ENCODE data around the gene NCOA7. TPM values are rescaled to one million over a fixed set of nuclear protein-coding genes. Genes with fewer than 3 reads are reported as not detected.

The NCOA7 gene
- total and polyA plus RNA-seq, 2 of the 8 experiments (the other 6 are each of a cell fraction or from before 2014, with no cell fraction given) = 2.6 to 10.7 TPM

DNA sequence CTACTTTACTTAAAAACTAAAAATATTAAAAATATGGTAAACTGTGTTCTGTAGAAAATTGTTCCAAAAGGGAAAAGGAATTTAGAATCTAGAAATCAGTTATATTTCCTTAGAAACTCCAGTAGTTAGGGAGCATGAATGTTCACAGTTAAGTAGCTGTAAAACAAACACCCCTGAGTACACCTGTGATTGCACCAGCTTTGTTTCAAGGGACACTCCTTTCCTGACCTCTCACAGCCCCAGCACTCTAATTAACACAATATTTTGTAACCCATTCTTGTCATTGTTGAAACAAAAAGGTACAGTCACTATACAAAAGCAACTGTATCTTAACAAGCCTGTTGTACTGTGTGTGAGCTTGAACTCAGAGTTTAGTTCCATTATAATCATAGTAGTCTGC is 72.3 kb downstream of the NCOA7 start (continued):
- TF ChIP-seq ZNF274 (IDR thresholded peaks at IDR 0.05; ENCODE audit: borderline replicate concordance, extremely low read depth, low read length) = no peak
- TF ChIP-seq NRF1 (IDR thresholded peaks at IDR 0.05; ENCODE audit: low read depth, low read length) = no peak
- TF ChIP-seq YY1 (IDR thresholded peaks at IDR 0.05; ENCODE audit: low read depth, low read length) = no peak
